Measurements from ENCODE around the gene TSR3.

- no peak for TF ChIP-seq EZH2 (IDR thresholded peaks at IDR 0.05; ENCODE audit: insufficient read depth, poor library complexity, severe bottlenecking)
- no peak for TF ChIP-seq EZH2phosphoT487 (IDR thresholded peaks at IDR 0.05; ENCODE audit: insufficient read depth, low read depth)
These were observed 21.3 kb downstream of the TSR3 start for GRCh38 chr16:1330260-1330914.

All from GM23248 (cell line).